OCI-LY7 (cell line): ENCODE results near the gene GLRA2. TPM values are rescaled to one million over a fixed set of nuclear protein-coding genes. Genes with fewer than 3 reads are reported as not detected.

ENCODE experiments used
- BruUV-seq: library from RNA; stranded (reverse); fragments of 400-500 nt; replicated peaks from 2 replicates; lab custom pipeline; 2021; lab: Mats Ljungman, UMichigan
- CTCF ChIA-PET: fragments of 300-600 bp; sonication (Branson Sonifier 250); formaldehyde crosslinking; loops from one replicate; lab custom pipeline; 2022; ENCODE audit warnings: antibody characterized with exemption; ENCODE audit not compliant: unreplicated experiment; lab: Charles Lee
- POLR2A ChIA-PET: fragments of 300-600 bp; sonication (Branson Sonifier 250); formaldehyde crosslinking; loops from one replicate; lab custom pipeline; 2022; ENCODE audit warnings: antibody characterized with exemption; lab: Charles Lee
- DNase-seq: peaks from one replicate; pipeline ENCODE4 v3.0.0-alpha.2; 2015; ENCODE audit warnings: low spot score
- H2AFZ ChIP-seq: fragments of 200-600 bp; sonication (generic), shearing (Covaris generic); 2 replicates; pipeline ENCODE4 v1.6.1; 2014; ENCODE audit warnings: mild to moderate bottlenecking, antibody characterized with exemption, low read length, moderate library complexity
- H3K27ac ChIP-seq: fragments of 200-600 bp; sonication (generic); 2 replicates; pipeline ENCODE4 v1.5.1; 2014; ENCODE audit warnings: mixed run types, low read depth, mild to moderate bottlenecking, moderate library complexity, low read length, inconsistent platforms; ENCODE audit not compliant: poor library complexity, severe bottlenecking
- H3K36me3 ChIP-seq: fragments of 200-600 bp; sonication (generic); 2 replicates; pipeline ENCODE4 v1.6.1; 2014; ENCODE audit warnings: mild to moderate bottlenecking, antibody characterized with exemption, low read length, moderate library complexity, mixed read lengths; ENCODE audit not compliant: insufficient read depth
- H3K4me1 ChIP-seq: fragments of 200-600 bp; sonication (generic); 2 replicates; pipeline ENCODE4 v1.5.1; 2014; ENCODE audit warnings: mild to moderate bottlenecking, low read length; ENCODE audit not compliant: insufficient read depth, poor library complexity, severe bottlenecking
- H3K4me2 ChIP-seq: fragments of 200-600 bp; sonication (generic); 2 replicates; pipeline ENCODE4 v1.6.1; 2014; ENCODE audit warnings: mild to moderate bottlenecking, low read length
- H3K4me3 ChIP-seq: fragments of 200-600 bp; sonication (generic); 2 replicates; pipeline ENCODE4 v1.5.1; 2014; ENCODE audit warnings: mild to moderate bottlenecking, low read depth, low read length; ENCODE audit not compliant: poor library complexity, severe bottlenecking
- H3K79me2 ChIP-seq: fragments of 200-600 bp; sonication (generic); 2 replicates; pipeline ENCODE4 v1.6.1; 2016; ENCODE audit warnings: low read depth, mild to moderate bottlenecking, low read length, moderate library complexity, mixed read lengths; ENCODE audit not compliant: insufficient read depth
- H3K9me2 ChIP-seq: fragments of 200-600 bp; sonication (generic); 2 replicates; pipeline ENCODE4 v1.6.1; 2016; ENCODE audit warnings: mild to moderate bottlenecking, low read length, mixed read lengths; ENCODE audit not compliant: insufficient read depth
- H3K9me3 ChIP-seq: fragments of 200-600 bp; sonication (generic); 2 replicates; pipeline ENCODE4 v1.6.1; 2014; ENCODE audit warnings: mild to moderate bottlenecking, mixed run types, low read length, mixed read lengths
- H4K20me1 ChIP-seq: fragments of 200-600 bp; sonication (generic); 2 replicates; pipeline ENCODE4 v1.6.1; 2014; ENCODE audit warnings: mild to moderate bottlenecking, antibody characterized with exemption, low read length, moderate library complexity, mixed read lengths; ENCODE audit not compliant: insufficient read depth
- CTCF ChIP-seq: fragments of 200-600 bp; sonication (generic); conservative IDR thresholded peaks from 2 replicates; pipeline ENCODE4 v1.5.1; 2014; ENCODE audit warnings: mild to moderate bottlenecking, antibody characterized with exemption, low read length, moderate library complexity, mixed read lengths
- EZH2phosphoT487 ChIP-seq: fragments of 200-600 bp; sonication (generic); IDR thresholded peaks from 2 replicates; pipeline ENCODE4 v1.6.1; 2018; ENCODE audit warnings: low read depth, borderline replicate concordance, mild to moderate bottlenecking, mixed run types, antibody characterized with exemption, low read length, moderate library complexity, mixed read lengths
- intact Hi-C: fragments of 100-400 bp; cut with micrococcal nuclease; formaldehyde crosslinking; loops from one replicate; pipeline ENCODE4 v1.10.0; 2022; ENCODE audit not compliant: unreplicated experiment
- total RNA-seq, 2 experiments: library from RNA; depleted of rRNA in 1 of 2; stranded (reverse); fragments of >200 nt in 1 of 2; shearing (Covaris generic) in 1 of 2; gene quantifications; 2 replicates each; pipeline ENCODE4 v1.2.3, GENCODE V29; 2014 to 2022

Gene GLRA2
- total RNA-seq, 2 experiments from 2014 or later: not detected

DNA sequence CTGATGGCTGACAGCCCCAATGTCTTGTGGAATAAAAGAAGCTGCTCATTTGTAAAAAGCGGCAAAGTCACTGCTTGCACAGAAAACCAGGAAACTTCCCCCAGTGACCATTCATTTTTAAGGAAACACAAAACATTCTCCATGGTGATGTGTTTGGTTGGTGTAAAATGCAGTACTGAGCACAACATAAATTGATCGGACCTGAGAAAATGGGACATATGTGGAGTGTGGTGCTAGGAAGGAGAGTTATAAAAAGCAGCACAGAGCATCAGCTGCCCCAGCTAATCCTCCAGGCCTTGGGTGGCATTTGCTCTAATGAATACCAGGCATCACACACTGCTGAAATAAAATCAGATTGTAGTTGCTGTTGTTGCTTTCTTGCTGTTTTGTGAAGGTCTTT is 55.2 kb downstream of the GLRA2 start:
- no peaks in the 10 kb centered on the region for H3K36me3 ChIP-seq
- POLR2A ChIA-PET: no interaction called here
- H2AFZ ChIP-seq: no peak overlapping the region
- no peaks in the 10 kb centered on the region for H3K4me1 ChIP-seq
- no TSS peak for BruUV-seq
- no peaks in the 10 kb centered on the region for H3K79me2 ChIP-seq
- H4K20me1 ChIP-seq: no peaks in the 10 kb centered on the region
- DNase-seq: no peak
- no peaks in the 10 kb centered on the region for H3K9me3 ChIP-seq
- no peak overlapping the region for H3K27ac ChIP-seq
- CTCF ChIA-PET: no interaction called here
- H3K9me2 ChIP-seq: no peaks in the 10 kb centered on the region
- intact Hi-C loops: no loop called here
- H3K4me2 ChIP-seq: no peak overlapping the region
- TF ChIP-seq CTCF (no peak), EZH2phosphoT487 (no peak)
- no peak overlapping the region for H3K4me3 ChIP-seq

- Histone ChIP-seq H3K9me3 (no peaks in the 10 kb centered on the region), H3K9me2 (no peaks in the 10 kb centered on the region), H3K79me2 (no peaks in the 10 kb centered on the region), H4K20me1 (no peaks in the 10 kb centered on the region), H2AFZ (no peak overlapping the region), H3K4me2 (no peak overlapping the region), H3K4me1 (no peaks in the 10 kb centered on the region), H3K27ac (no peak overlapping the region), H3K4me3 (no peak overlapping the region), H3K36me3 (no peaks in the 10 kb centered on the region)
- no peak for DNase-seq
- ChIA-PET POLR2A (interaction anchor here (0.7 kb wide), 1 partner anchor 305 kb away, joined by 3 read pairs; no protein-coding TSS in a partner anchor), CTCF (no interaction called here)
- intact Hi-C loops: no loop called here
- TF ChIP-seq CTCF (no peak), EZH2phosphoT487 (no peak)
- BruUV-seq: no TSS peak
Measured at GRCh38 chrX:14590216-14590615, 60.9 kb downstream of the GLRA2 start.

GRCh38 chrX:14590693-14591424 is 61.5 kb downstream of the GLRA2 start:
- intact Hi-C loops: no loop called here
- DNase-seq: no peak
- H3K27ac ChIP-seq: no peak overlapping the region
- H4K20me1 ChIP-seq: no peaks in the 10 kb centered on the region
- H3K9me2 ChIP-seq: no peaks in the 10 kb centered on the region
- POLR2A ChIA-PET: interaction anchor here (0.7 kb wide), 1 partner anchor 306 kb away, joined by 3 read pairs; no protein-coding TSS in a partner anchor
- no peaks in the 10 kb centered on the region for H3K79me2 ChIP-seq
- H3K4me2 ChIP-seq: no peak overlapping the region
- H3K9me3 ChIP-seq: no peaks in the 10 kb centered on the region
- H2AFZ ChIP-seq: no peak overlapping the region
- no TSS peak for BruUV-seq
- CTCF ChIA-PET: no interaction called here
- H3K36me3 ChIP-seq: no peaks in the 10 kb centered on the region
- H3K4me3 ChIP-seq: no peak overlapping the region
- no peak for TF ChIP-seq EZH2phosphoT487
- no peak for TF ChIP-seq CTCF
- no peaks in the 10 kb centered on the region for H3K4me1 ChIP-seq
